ENCODE data around the gene F2.

F2 gene

DNA sequence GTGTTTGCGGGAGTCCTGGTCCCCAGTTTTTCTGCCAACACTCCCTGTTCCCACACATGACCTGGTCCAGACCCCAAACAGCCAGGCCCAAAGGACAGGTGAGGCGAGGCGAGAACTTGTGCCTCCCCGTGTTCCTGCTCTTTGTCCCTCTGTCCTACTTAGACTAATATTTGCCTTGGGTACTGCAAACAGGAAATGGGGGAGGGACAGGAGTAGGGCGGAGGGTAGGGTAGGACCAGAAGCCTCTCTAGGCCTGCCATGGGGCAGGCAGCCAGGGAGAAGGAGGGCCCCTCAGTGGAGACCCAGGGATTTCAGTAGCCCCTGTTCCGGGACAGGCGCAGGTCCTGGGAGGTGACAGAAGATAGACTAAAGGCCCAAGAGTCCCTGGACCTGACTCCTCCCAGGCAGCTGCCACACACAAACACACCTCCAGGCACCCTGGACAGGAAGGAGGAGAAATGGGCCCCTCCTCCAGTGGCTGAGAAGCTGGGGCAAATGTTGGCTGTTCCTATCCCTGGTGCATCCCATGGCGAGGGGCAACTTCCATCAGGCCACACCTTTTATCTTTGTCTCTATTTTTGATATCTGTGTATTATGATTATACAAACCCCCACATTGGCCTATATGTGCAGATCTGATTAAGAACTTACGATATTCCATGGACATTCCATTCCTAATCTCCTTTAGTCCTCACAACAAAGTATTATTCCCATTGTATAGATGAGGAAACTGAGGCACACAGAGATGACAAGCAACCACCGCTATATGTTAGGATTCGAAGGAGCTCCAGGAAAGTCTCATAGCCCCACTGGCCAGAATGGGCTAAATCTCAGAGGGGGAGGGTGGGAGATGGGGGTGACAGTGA is 626 bp upstream of the F2 start:
- peak; percentile 70 for DNase-seq (ENCODE audit: low spot score)

DNA sequence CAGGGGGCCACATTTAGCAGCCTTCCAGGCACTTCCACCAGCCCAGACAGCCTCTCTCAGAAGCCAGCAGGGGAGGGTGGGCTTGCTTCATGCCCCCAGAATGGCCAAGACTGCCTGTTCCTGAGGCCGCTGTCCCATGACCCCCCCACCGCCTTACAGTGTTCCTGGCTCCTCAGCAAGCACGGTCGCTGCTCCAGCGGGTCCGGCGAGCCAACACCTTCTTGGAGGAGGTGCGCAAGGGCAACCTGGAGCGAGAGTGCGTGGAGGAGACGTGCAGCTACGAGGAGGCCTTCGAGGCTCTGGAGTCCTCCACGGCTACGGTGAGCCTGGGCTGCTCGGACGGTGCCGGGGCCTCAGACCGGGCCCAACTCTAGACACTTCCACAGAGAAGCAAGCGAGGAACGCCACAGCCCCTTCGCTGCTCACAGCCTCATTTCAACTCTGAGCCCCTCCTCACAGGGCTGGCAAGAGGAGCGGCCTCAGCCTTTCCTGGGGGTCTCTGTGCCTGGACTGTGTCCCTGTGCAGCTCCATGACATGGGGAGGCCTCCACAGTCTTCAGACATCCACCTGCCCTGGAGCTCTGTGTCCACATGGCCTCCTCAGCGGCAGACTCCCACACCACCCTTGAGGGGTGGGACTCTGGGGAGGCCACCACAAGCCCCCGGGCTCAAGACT is 668 bp downstream of the F2 start:
- no peak for DNase-seq (ENCODE audit: low spot score)

GRCh38 chr11:46721286-46721685 is 2.3 kb downstream of the F2 start:
- DNase-seq (ENCODE audit: low spot score): no peak

DNA sequence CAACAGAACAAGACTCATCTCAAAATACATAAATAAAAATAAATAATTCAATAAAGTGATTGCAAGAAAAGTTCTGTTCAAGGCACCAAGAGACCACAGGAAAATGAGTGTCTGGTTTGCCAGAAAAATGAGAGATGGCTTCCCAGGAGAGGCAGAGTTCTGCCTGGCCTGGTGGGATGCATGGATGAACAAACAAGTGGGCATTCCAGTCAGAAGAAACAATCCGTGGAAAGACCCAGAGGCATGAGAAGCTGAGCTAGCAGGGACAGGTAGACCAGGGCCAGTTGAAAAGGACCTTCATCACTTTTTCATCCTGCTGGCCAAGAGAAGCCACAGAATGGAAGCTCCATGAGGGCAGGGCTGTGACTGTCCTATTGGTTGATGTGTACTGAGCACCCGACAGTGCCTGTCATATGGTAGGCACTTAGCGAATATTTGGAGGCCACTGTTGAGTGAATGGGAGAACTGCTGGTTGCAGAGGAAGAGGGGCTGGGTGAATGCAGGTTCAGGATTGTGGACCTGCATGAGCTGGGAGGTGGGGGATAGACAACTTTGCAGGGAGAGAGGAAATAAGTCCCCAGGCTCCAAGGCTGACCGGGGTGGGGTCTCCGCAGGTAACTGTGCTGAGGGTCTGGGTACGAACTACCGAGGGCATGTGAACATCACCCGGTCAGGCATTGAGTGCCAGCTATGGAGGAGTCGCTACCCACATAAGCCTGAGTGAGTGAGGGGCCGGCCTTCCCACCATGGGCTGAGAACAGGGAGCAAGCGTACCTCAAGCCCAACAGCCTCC is 3.7 kb downstream of the F2 start:
- no peak for DNase-seq (ENCODE audit: low spot score)

GRCh38 chr11:46723359-46723680 is 4.3 kb downstream of the F2 start:
- no peak for DNase-seq (ENCODE audit: low spot score)

DNA sequence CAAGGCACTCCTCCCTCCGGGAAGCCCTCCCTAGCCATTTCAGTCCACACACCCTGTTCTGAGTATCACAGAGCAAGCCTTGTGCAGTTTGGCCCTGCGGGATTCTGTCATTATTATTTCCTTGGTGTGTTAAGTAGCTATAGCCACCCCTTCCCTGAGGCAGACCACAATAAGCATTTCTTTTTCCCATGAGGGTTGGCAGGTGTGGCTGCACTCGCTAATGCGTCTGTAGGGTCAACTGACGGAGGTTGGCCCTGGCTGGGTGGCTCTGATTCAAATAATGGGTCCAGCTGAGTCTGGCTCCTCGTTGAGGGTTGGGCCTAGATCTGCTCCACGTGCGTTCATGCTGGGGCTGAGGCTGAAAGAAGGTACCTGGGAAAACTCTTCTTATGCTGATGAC is 5.1 kb downstream of the F2 start:
- DNase-seq (ENCODE audit: low spot score): no peak

DNA sequence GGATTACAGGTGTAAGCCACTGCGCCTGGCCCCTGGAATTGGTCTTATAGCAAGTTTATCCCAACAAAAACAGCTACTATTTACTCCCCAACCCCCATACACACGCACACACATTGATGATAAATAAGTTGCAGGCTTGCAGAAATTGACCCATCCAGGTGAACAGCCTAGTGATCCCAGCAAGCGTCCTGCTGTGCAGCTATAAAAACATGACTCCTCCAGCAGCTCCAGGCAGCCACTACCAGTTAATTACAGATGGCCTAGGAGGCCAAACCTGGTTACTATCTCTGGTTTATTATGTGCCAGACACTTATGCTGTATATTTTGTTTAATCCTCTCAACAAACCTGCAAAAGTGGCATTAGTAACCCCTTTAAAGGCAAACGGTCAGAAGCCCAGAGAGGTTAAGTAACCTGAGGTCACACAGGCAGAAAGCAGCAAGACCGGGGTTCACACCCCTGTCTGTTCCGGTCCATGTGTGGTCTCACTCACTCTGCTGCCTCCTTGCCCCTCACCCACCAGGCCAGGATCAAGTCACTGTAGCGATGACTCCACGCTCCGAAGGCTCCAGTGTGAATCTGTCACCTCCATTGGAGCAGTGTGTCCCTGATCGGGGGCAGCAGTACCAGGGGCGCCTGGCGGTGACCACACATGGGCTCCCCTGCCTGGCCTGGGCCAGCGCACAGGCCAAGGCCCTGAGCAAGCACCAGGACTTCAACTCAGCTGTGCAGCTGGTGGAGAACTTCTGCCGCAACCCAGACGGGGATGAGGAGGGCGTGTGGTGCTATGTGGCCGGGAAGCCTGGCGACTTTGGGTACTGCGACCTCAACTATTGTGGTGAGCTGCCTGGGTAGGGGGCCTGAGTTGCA is 6.6 kb downstream of the F2 start:
- DNase-seq (ENCODE audit: low spot score): no peak

GRCh38 chr11:46726206-46726862 is 7.3 kb downstream of the F2 start:
- no peak for DNase-seq (ENCODE audit: low spot score)

DNA sequence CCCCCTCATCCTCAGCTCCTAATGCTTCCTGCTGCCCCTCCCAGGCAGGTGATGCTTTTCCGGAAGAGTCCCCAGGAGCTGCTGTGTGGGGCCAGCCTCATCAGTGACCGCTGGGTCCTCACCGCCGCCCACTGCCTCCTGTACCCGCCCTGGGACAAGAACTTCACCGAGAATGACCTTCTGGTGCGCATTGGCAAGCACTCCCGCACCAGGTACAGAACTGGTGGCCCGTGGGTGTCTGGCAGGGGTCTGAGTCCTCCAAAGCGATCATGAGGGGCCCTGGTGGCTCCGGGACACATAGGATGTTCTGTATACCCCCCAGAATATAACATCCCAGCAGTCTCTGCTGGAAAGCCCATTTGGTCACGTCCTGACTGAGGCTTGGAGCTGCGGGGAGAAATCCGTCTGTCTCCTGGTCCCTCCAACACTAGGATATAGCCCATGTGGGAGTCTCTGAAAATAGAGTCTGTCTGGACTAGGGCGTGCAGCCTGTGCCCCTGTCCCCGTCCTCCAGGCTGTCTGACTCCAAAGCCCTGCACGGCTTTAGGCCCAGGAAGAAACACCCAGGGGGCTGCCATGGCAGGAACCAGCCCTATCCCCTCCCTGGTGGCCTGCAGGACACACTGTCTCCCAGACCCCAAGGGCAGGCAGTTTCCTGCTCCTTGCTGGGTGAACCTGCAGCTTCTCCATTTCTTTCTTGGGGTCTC is 9.1 kb downstream of the F2 start:
- DNase-seq (ENCODE audit: low spot score): no peak

GRCh38 chr11:46728659-46729040 is 9.6 kb downstream of the F2 start:
- no peak for DNase-seq (ENCODE audit: low spot score)

- DNase-seq (ENCODE audit: low spot score): no peak
These were observed 10.4 kb downstream of the F2 start for GRCh38 chr11:46729110-46730027.

DNA sequence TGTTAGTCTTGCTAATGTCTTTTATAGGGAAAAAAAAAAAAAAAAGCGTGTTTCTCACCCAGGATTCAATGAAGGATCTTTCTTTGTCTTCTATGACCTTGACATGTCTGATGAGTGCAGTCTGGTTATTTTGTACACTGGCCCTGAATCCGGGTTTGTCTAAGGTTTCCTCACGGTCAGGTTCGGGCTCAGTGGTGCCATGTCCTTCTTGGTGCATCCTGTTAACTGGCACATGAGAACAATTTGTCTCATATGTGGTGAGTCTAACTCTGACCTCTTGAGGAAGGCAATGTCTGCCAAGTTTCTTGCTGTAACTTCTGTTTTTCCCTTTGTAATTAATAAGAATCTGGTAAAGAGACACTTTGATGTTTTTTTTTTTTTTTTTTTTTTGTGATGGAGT is 12.5 kb downstream of the F2 start:
- DNase-seq (ENCODE audit: low spot score): no peak

DNA sequence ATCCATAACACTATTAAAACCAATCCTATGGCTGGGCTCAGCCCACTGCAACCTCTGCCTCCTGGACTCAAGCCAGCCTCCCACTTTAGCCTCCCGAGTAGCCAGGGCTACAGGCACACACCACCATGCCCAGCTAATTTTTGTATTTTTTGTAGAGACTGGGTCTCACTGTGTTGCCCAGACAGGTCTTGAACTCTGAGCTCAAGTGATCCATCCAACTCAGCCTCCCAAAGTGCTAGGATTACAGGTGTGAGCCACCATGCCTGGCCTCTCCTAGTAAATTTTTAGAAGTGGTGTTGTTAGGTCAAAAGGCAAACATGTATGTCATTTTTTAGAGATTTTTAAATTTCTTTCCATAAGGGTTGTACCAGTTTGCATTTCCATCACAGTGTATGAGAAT is 14.2 kb downstream of the F2 start:
- no peak for DNase-seq (ENCODE audit: low spot score)

GRCh38 chr11:46736146-46736545 is 17.1 kb downstream of the F2 start:
- no peak for DNase-seq (ENCODE audit: low spot score)

DNA sequence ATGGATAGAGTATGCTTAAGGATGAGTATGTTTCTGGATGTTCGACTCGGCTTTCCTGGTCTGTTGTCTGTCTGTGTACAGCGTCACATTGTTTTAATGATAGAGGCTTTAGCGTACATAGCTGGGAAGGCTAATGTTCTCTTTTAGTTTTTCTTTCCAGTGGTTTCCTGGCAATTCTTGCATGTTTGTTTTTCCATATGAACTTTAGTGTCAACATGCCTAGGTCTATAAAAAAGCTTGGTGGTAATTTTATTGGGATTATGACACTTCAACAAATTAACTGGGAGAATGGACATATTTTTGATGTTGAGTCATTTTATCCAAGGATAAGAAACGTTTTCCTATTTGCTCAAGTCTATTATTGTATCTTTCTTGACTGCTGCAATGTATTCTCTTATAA is 17.6 kb downstream of the F2 start:
- DNase-seq (ENCODE audit: low spot score): no peak

GRCh38 chr11:46737699-46738098 is 18.7 kb downstream of the F2 start:
- no peak for DNase-seq (ENCODE audit: low spot score)

DNA sequence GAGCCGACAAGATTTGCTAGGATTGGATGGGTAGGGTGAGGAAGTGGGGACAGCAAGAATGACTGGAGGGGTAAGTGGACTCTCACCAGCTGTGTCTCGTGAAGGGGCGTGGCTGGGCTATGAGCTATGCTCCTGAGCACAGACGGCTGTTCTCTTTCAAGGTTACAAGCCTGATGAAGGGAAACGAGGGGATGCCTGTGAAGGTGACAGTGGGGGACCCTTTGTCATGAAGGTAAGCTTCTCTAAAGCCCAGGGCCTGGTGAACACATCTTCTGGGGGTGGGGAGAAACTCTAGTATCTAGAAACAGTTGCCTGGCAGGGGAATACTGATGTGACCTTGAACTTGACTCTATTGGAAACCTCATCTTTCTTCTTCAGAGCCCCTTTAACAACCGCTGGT is 19.9 kb downstream of the F2 start:
- DNase-seq (ENCODE audit: low spot score): no peak

DNA sequence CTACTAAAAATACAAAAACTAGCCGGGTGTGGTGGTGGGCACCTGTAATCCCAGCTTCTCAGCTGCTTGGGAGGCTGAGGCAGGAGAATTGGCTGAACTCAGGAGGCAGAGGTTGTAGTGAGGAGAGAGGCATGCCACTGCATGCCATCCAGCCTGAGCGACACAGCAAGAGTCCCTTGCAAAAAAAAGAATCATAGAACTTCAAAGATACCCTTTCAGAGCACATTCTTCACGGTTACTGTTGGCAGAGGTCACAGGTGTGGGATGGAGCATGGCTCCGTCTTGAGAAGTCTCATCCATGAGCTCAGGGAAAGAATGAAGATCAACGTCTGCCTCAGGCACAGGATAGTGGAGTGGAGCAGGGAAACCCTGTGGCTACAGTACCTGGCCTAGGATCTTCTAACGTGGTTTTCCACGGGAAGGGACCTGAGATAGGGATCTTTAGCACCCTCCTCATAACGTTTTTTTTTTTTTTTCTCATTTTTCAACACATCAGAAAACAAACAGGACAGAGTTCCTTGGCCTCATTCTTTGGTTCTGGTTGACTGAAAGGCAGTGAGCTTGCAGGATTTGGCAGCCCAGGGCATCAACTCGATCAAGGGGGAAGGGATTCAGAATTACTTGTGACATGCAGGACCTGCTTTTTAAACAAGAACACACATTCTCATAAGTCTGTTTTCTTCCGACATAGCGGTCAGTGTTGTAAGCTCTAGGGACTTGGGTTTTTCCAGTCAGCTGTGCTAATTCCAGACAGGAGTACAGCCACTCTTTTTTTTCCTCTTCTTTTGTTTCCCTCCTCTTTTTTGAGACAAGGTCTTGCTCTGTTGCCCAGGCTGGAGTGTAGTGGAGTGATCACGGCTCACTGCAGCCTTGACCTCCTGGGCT is 22.8 kb downstream of the F2 start:
- no peak for DNase-seq (ENCODE audit: low spot score)

GRCh38 chr11:46743043-46743442 is 24.0 kb downstream of the F2 start:
- DNase-seq (ENCODE audit: low spot score): no peak

All from HuH-7.5 (cell line).